PC-9 (cell line): ENCODE measurements around the gene ANKRD60. TPM values are rescaled to one million over a fixed set of nuclear protein-coding genes. Genes with fewer than 3 reads are reported as not detected.
A peak's percentile ranks its signal among the peaks of the same experiment; 100 is the strongest.

Source experiments
- Bru-seq: library from RNA; stranded (reverse); fragments of 400-500 nt; gene quantifications from one replicate; lab custom pipeline; 2021; lab: Mats Ljungman, UMichigan
- BruChase-seq, 2 experiments: library from RNA; stranded (reverse); fragments of 400-500 nt; gene quantifications; one replicate each; lab custom pipeline; 2021; lab: Mats Ljungman, UMichigan
- BruUV-seq: library from RNA; stranded (reverse); fragments of 400-500 nt; replicated peaks from 2 replicates; lab custom pipeline; 2021; lab: Mats Ljungman, UMichigan
- CTCF ChIA-PET: fragments of 300-600 bp; sonication (Branson Sonifier 250); formaldehyde crosslinking; loops from one replicate; lab custom pipeline; 2022; ENCODE audit warnings: antibody characterized with exemption; lab: Charles Lee
- POLR2A ChIA-PET: fragments of 300-600 bp; sonication (Branson Sonifier 250); formaldehyde crosslinking; loops from one replicate; lab custom pipeline; 2022; ENCODE audit warnings: antibody characterized with exemption; ENCODE audit not compliant: unreplicated experiment; lab: Charles Lee
- DNase-seq, 2 experiments: peaks; one replicate each; pipeline versions ENCODE4 v3.0.0 to v3.0.0-alpha.2; 2015 to 2022; ENCODE audit warnings: mixed read lengths in 1 of 2
- H2AFZ ChIP-seq: fragments of 200-600 bp; sonication (generic); 2 replicates; pipeline ENCODE4 v1.8.1; 2017; ENCODE audit warnings: antibody characterized with exemption
- H3F3A ChIP-seq: fragments of 200-600 bp; sonication (generic); 2 replicates; pipeline ENCODE4 v1.8.1; 2017; ENCODE audit warnings: antibody characterized with exemption, mild to moderate bottlenecking, low read depth; ENCODE audit not compliant: insufficient read depth
- H3K27ac ChIP-seq: fragments of 200-600 bp; sonication (generic); 2 replicates; pipeline ENCODE4 v1.6.1; 2016; ENCODE audit warnings: mixed run types
- H3K27me3 ChIP-seq: fragments of 200-600 bp; sonication (generic); 2 replicates; pipeline ENCODE4 v1.6.1; 2016; ENCODE audit warnings: low read depth, mixed run types; ENCODE audit not compliant: insufficient read depth
- H3K36me3 ChIP-seq: fragments of 200-600 bp; sonication (generic); 2 replicates; pipeline ENCODE4 v1.6.1; 2016; ENCODE audit warnings: low read depth, mixed run types
- H3K4me1 ChIP-seq: fragments of 200-600 bp; sonication (generic); replicated peaks from 2 replicates; pipeline ENCODE4 v1.6.1; 2016; ENCODE audit warnings: mixed run types; ENCODE audit not compliant: insufficient read depth
- H3K4me2 ChIP-seq: fragments of 200-600 bp; sonication (generic); 2 replicates; pipeline ENCODE4 v1.6.1; 2017; ENCODE audit warnings: mixed run types
- H3K4me3 ChIP-seq: fragments of 200-600 bp; sonication (generic); 2 replicates; pipeline ENCODE4 v1.6.1; 2016; ENCODE audit warnings: mixed run types
- H3K79me2 ChIP-seq: fragments of 200-600 bp; sonication (generic); 2 replicates; pipeline ENCODE4 v1.6.1; 2017; ENCODE audit warnings: low read depth, mixed run types
- H3K9me2 ChIP-seq: fragments of 200-600 bp; sonication (generic); 2 replicates; pipeline ENCODE4 v1.8.1; 2017; ENCODE audit warnings: mild to moderate bottlenecking; ENCODE audit not compliant: insufficient read depth
- H3K9me3 ChIP-seq: fragments of 200-600 bp; sonication (generic); 2 replicates; pipeline ENCODE4 v1.8.1; 2016; ENCODE audit warnings: low read depth; ENCODE audit not compliant: insufficient read depth
- H4K20me1 ChIP-seq: fragments of 200-600 bp; sonication (generic); 2 replicates; pipeline ENCODE4 v1.8.1; 2017; ENCODE audit not compliant: insufficient read depth
- EZH2 ChIP-seq: fragments of 200-600 bp; sonication (generic); IDR thresholded peaks from 2 replicates; pipeline ENCODE4 v1.8.0; 2017; ENCODE audit warnings: antibody characterized with exemption, low read depth
- intact Hi-C: fragments of 100-400 bp; cut with micrococcal nuclease; formaldehyde crosslinking; loops from one replicate; pipeline ENCODE4 v1.10.0; 2022; ENCODE audit not compliant: unreplicated experiment
- long read RNA-seq: library from polyadenylated mRNA; stranded (forward); transcript quantifications from one replicate; pipeline ENCODE4 v2.0.0, GENCODE V29; 2022
- total RNA-seq: library from RNA; stranded (reverse); gene quantifications from 2 replicates; pipeline ENCODE4 v1.2.3, GENCODE V29; 2021
- TF ChIP-seq, protein P1 (sequence below): fragments of 200-600 bp; sonication (generic); conservative IDR thresholded peaks from 2 replicates; pipeline ENCODE4 v1.6.1; 2017; ENCODE audit warnings: mixed run types, antibody characterized with exemption, mild to moderate bottlenecking, moderate library complexity

The ANKRD60 gene, protein sequence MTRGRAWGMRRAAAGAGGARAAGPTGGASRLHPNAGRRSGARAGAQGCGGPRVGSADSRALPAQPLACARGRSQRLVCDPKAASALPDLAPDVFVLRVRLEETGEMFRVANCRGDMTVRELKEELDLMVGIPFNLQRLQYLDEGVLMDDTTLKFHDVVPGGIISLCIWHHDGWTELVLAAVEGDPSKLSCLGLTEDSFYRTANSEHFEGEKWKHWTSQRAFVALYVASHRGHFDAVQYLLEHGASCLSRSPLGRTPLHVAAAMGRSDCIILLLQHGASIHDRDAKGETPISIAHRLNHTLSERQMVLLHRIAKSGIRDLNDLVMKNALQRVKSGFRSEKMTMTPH
- total RNA-seq (not detected in 2 replicates), Bru-seq, nascent RNA (percentile 19 among the genes with signal in this experiment), BruChase-seq, experiment 1, labeled RNA remaining after a 2-hour chase (not detected), BruChase-seq, experiment 2, labeled RNA remaining after a 6-hour chase (percentile 7 among the genes with signal in this experiment)
- long read RNA-seq = 0 reads

DNA sequence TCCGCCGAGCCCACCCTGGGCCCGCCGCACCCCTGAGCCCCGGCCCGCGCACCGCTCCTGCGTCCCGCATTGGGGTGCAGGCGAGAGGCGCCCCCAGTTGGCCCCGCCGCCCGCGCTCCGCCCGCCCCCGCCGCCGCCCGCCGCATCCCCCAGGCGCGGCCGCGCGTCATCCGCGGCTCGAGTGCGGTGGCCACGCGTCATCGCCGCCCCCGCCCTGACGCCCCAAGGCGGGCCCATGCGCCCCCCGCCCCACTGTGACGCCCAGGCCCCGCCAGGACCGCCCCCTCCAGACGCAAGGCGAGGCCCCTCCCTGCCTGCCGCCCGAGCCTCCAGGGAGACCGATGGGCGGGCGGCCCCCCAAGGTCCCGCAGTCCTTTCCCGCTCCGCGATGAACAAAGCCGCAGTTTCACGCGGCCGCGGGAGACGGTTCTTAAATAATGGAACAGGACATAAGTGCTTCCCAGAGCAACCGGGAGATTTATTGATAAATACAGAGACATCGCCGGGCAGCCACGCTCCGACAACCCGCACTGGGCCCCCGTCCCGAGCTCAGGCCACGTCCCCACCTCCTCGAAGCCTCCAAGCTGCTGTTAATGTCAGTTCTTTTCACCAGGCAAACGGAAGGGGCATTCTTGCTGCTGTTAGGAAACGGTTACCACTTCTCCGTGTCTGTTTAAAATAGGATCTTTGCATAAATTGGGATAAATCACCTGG is at the start of gene ANKRD60:
Gene ANKRD60 (minus strand): TSS at position 170 of the 714 bp plus-strand sequence. CDS start 0 bp downstream, at position 170.
- no peaks in the 10 kb centered on the region for H3K36me3 ChIP-seq
- intact Hi-C loops = no loop called here
- no peaks in the 10 kb centered on the region for H3K27me3 ChIP-seq
- H3K4me3 ChIP-seq = no peak within 1 kb of the TSS
- H3K4me2 ChIP-seq = no peak within 1 kb of the TSS
- H3K27ac ChIP-seq = no peak within 1 kb of the TSS
- DNase-seq = no peak
- TF ChIP-seq, protein P1, sequence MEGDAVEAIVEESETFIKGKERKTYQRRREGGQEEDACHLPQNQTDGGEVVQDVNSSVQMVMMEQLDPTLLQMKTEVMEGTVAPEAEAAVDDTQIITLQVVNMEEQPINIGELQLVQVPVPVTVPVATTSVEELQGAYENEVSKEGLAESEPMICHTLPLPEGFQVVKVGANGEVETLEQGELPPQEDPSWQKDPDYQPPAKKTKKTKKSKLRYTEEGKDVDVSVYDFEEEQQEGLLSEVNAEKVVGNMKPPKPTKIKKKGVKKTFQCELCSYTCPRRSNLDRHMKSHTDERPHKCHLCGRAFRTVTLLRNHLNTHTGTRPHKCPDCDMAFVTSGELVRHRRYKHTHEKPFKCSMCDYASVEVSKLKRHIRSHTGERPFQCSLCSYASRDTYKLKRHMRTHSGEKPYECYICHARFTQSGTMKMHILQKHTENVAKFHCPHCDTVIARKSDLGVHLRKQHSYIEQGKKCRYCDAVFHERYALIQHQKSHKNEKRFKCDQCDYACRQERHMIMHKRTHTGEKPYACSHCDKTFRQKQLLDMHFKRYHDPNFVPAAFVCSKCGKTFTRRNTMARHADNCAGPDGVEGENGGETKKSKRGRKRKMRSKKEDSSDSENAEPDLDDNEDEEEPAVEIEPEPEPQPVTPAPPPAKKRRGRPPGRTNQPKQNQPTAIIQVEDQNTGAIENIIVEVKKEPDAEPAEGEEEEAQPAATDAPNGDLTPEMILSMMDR = no peak
- no peak for TF ChIP-seq EZH2
- BruUV-seq = no TSS peak
- no peaks in the 10 kb centered on the region for H3K79me2 ChIP-seq
- no peaks in the 10 kb centered on the region for H4K20me1 ChIP-seq
- peaks cover under 1% of the 10 kb centered on the region for H3F3A ChIP-seq
- no peaks in the 10 kb centered on the region for H3K4me1 ChIP-seq
- no peaks in the 10 kb centered on the region for H3K9me2 ChIP-seq
- no peak within 1 kb of the TSS for H2AFZ ChIP-seq
- ChIA-PET CTCF (no interaction called here), POLR2A (no interaction called here)
- no peaks in the 10 kb centered on the region for H3K9me3 ChIP-seq

DNA sequence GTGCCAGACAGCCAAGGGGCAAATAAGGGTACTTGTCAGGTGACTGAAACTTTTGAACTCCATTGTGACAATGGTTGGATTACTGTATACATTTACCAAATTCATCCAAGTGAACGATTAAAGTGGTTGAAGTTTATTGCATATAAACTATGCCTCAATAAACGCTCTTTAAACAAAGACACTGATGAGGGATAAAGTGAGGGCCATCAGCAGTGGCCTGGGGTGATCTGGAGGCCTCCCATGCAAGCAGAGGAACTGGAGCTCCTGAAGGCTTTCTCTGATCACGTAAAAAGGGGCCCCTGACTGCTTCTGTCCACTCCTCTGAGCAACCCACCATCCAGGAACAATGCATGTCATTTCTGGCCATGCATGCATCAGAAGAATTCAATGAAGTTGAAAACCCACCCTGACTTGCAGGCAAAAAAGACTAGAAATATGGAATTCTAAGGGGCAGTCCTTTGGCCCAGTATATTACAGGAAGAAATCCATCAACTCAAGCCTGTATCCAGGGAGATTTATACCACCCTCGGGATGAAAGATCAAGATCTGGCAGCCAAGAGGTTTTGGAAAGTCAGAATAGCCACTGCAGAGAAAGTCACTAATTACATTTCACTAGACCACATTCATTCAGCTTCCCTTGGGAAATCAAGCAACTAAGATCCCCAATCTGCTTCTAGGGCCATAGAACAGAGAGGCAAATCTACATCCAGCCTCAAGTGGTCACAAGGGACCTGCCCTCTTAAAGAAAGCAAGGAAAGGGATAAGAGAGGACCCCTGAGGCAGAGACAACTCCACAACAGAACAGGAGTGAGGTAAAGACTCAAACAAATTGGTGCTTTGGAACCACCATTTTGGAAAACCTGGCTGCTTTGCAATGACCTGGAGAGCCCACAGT is 49.4 kb upstream of the ANKRD60 start:
- peaks cover 9% of the 10 kb centered on the region; the same call in 1 of the 2 replicates for H3K9me3 ChIP-seq
- no peak overlapping the region for H2AFZ ChIP-seq
- no peaks in the 10 kb centered on the region for H3K27me3 ChIP-seq
- no peak for DNase-seq
- no peaks in the 10 kb centered on the region for H4K20me1 ChIP-seq
- no peak overlapping the region for H3K4me2 ChIP-seq
- intact Hi-C loops = no loop called here
- no TSS peak for BruUV-seq
- H3K79me2 ChIP-seq = 0 out of 2 replicates have a peak, but pooled peaks cover 5% of the 10 kb centered on the region
- no peaks in the 10 kb centered on the region for H3K9me2 ChIP-seq
- H3K27ac ChIP-seq = no peak overlapping the region
- TF ChIP-seq, protein P1 = no peak
- TF ChIP-seq EZH2 = no peak
- POLR2A ChIA-PET = no interaction called here
- H3K4me1 ChIP-seq = no peaks in the 10 kb centered on the region
- no peaks in the 10 kb centered on the region for H3F3A ChIP-seq
- CTCF ChIA-PET = interaction anchor here (0.5 kb wide), 2 partner anchors 11 to 43 kb away, joined by 3 to 4 read pairs; no protein-coding TSS in a partner anchor
- no peaks in the 10 kb centered on the region for H3K36me3 ChIP-seq
- H3K4me3 ChIP-seq = no peak overlapping the region
